Type B pancreatic cell (in vitro differentiated cells): ENCODE results near the gene OR7G1. TPM values are rescaled to one million over a fixed set of nuclear protein-coding genes. Genes with fewer than 3 reads are reported as not detected.
"Not testable (repeated sequence)": the region's sequence is repeated elsewhere in the genome, so short reads cannot be mapped to it uniquely, and the experiment has no call there.

ENCODE experiments used
- DNase-seq: peaks from one replicate; pipeline ENCODE4 v3.0.0; 2021; ENCODE audit warnings: mixed read lengths; ENCODE audit not compliant: unreplicated experiment; ENCODE audit errors: extremely low spot score
- H3K27ac Mint-ChIP-seq: 2 replicates; pipeline ENCODE4 v1.8.0; 2021; ENCODE audit warnings: mild to moderate bottlenecking, mixed read lengths
- H3K27me3 Mint-ChIP-seq: 2 replicates; pipeline ENCODE4 v1.8.0; 2021; ENCODE audit warnings: mixed read lengths
- H3K36me3 Mint-ChIP-seq: 2 replicates; pipeline ENCODE4 v1.8.0; 2021; ENCODE audit warnings: mixed read lengths
- H3K4me1 Mint-ChIP-seq: one replicate; pipeline ENCODE4 v1.8.0; 2021; ENCODE audit warnings: mixed read lengths; ENCODE audit not compliant: unreplicated experiment
- H3K4me3 Mint-ChIP-seq: 2 replicates; pipeline ENCODE4 v1.8.0; 2021; ENCODE audit warnings: mild to moderate bottlenecking, mixed read lengths
- H3K9me3 Mint-ChIP-seq: 2 replicates; pipeline ENCODE4 v1.8.0; 2021; ENCODE audit warnings: mixed read lengths
- total RNA-seq: library from RNA; stranded (reverse); gene quantifications from 2 replicates; pipeline ENCODE4 v1.2.1, GENCODE V29; 2021; ENCODE audit warnings: low replicate concordance
- TF ChIP-seq, protein P1 (sequence below): fragments of 200-600 bp; sonication (generic); conservative IDR thresholded peaks from 2 replicates; pipeline ENCODE4 v1.5.0; 2021; ENCODE audit warnings: antibody characterized with exemption, mild to moderate bottlenecking

The OR7G1 gene
- total RNA-seq, 1 donor from 2014 or later = not detected

DNA sequence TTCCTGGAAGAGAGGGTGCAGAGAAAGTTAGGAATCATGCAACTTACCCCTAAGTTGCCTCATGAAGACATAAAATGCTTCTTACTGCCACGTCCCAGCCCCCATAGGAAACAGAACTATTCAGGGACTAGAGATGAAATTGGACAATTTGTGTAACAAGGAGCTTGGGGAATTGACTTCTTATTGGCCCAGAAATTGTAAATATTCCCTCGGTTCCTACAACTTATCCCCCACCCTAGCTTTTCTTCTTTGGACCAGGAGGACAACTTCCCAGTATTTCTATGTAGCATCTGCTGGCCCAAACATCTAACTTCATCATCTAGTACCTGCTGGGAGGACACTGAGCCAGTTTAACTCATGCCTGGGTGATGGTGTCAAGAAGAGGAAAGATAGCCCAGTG, 28.8 kb downstream of the OR7G1 start, which contains the start of gene OR1M1:
Gene OR1M1, plus strand, starts transcription at position 301 of the 400 bp plus-strand sequence. CDS start 6,184 bp downstream, outside the sequence.
- H3K36me3 Mint-ChIP-seq = no peaks in the 10 kb centered on the region
- no peak within 1 kb of the TSS for H3K4me3 Mint-ChIP-seq
- DNase-seq = no peak
- H3K9me3 Mint-ChIP-seq = no peaks in the 10 kb centered on the region
- TF ChIP-seq, protein P1, sequence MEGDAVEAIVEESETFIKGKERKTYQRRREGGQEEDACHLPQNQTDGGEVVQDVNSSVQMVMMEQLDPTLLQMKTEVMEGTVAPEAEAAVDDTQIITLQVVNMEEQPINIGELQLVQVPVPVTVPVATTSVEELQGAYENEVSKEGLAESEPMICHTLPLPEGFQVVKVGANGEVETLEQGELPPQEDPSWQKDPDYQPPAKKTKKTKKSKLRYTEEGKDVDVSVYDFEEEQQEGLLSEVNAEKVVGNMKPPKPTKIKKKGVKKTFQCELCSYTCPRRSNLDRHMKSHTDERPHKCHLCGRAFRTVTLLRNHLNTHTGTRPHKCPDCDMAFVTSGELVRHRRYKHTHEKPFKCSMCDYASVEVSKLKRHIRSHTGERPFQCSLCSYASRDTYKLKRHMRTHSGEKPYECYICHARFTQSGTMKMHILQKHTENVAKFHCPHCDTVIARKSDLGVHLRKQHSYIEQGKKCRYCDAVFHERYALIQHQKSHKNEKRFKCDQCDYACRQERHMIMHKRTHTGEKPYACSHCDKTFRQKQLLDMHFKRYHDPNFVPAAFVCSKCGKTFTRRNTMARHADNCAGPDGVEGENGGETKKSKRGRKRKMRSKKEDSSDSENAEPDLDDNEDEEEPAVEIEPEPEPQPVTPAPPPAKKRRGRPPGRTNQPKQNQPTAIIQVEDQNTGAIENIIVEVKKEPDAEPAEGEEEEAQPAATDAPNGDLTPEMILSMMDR = no peak
- no peaks in the 10 kb centered on the region for H3K4me1 Mint-ChIP-seq
- peaks cover 9% of the 10 kb centered on the region for H3K27me3 Mint-ChIP-seq
- H3K27ac Mint-ChIP-seq = no peak within 1 kb of the TSS

GRCh38 chr19:9078651-9079050, 36.9 kb downstream of the OR7G1 start:
- Mint-ChIP-seq H3K4me3 (no peak overlapping the region), H3K36me3 (no peaks in the 10 kb centered on the region), H3K9me3 (no peaks in the 10 kb centered on the region), H3K27ac (peak overlapping the region; percentile 62), H3K27me3 (no peaks in the 10 kb centered on the region), H3K4me1 (peaks cover 28% of the 10 kb centered on the region)
- TF ChIP-seq, protein P1 = no peak
- no peak for DNase-seq

GRCh38 chr19:9076901-9077300, 38.7 kb downstream of the OR7G1 start:
- DNase-seq = no peak
- Mint-ChIP-seq H3K4me3 (no peak overlapping the region), H3K27ac (no peak overlapping the region), H3K27me3 (no peaks in the 10 kb centered on the region), H3K36me3 (no peaks in the 10 kb centered on the region), H3K4me1 (peaks cover 28% of the 10 kb centered on the region), H3K9me3 (no peaks in the 10 kb centered on the region)
- TF ChIP-seq, protein P1 = no peak

- peak overlapping the region; percentile 35 for H3K4me3 Mint-ChIP-seq
- peak overlapping the region; percentile 91 for H3K27ac Mint-ChIP-seq
- peaks cover 28% of the 10 kb centered on the region for H3K4me1 Mint-ChIP-seq
- DNase-seq = peak; percentile 77
- TF ChIP-seq, protein P1 = no peak
- no peaks in the 10 kb centered on the region for H3K36me3 Mint-ChIP-seq
- H3K27me3 Mint-ChIP-seq = no peaks in the 10 kb centered on the region
- H3K9me3 Mint-ChIP-seq = no peaks in the 10 kb centered on the region
These were observed 40.3 kb downstream of the OR7G1 start for GRCh38 chr19:9075064-9075949.

GRCh38 chr19:9073806-9074205, 41.8 kb downstream of the OR7G1 start:
- DNase-seq = no peak
- no peaks in the 10 kb centered on the region for H3K36me3 Mint-ChIP-seq
- H3K4me1 Mint-ChIP-seq = peaks cover 23% of the 10 kb centered on the region
- TF ChIP-seq, protein P1 = no peak
- no peaks in the 10 kb centered on the region for H3K27me3 Mint-ChIP-seq
- no peaks in the 10 kb centered on the region for H3K9me3 Mint-ChIP-seq
- peak overlapping the region; percentile 73 for H3K27ac Mint-ChIP-seq
- no peak overlapping the region for H3K4me3 Mint-ChIP-seq

DNA sequence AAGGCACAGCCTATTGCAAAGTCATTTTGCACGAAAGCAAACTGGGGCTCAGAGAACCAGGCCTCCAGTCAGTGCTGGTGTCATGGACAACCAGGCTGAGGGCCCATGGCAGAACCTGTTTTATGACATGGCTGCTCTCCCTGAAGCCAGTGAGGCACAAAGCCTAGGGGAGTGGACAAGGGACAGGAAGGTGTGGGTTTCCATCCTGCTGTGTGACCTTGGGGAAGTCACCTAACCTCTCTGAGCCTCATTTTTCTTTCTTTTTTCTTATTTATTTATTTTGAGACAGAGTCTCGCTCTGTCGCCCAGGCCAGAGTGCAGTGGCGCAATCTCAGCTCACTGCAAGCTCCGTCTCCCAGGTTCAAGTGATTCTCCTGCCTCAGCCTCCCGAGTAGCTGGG, 43.8 kb downstream of the OR7G1 start:
- H3K9me3 Mint-ChIP-seq, H3K4me3 Mint-ChIP-seq, H3K27me3 Mint-ChIP-seq, H3K36me3 Mint-ChIP-seq, DNase-seq, H3K27ac Mint-ChIP-seq: not testable (repeated sequence)
- H3K4me1 Mint-ChIP-seq = peaks cover 18% of the 10 kb centered on the region
